ENCODE measurements around the gene UBASH3B.

Gene UBASH3B

GRCh38 chr11:122795307-122795706, 139.8 kb downstream of the UBASH3B start:
- no peak overlapping the region for H3K4me2 ChIP-seq
- H3K9me3 ChIP-seq (replicated peaks in 1 of 11), result no peaks in the 10 kb centered on the region
- peaks cover 14 to 40% (median 35%) of the 10 kb centered on the region in 10 experiments; a peak in 19 of 20 replicates for H3K4me1 ChIP-seq
- peaks cover 0 to 73% (median 28%) of the 10 kb centered on the region in 11 experiments; a peak in 15 of 22 replicates for H4K20me1 ChIP-seq
- H3K27ac ChIP-seq, result no peak overlapping the region
- no peak overlapping the region for H3K4me3 ChIP-seq
- H3K27me3 ChIP-seq, result no peaks in the 10 kb centered on the region
- H3K36me3 ChIP-seq, result peaks cover 94 to 100% (median 100%) of the 10 kb centered on the region in 11 experiments
- TF ChIP-seq Cebpa-rat (IDR thresholded peaks at IDR 0.05), result no peak
- no peak overlapping the region for H3K9ac ChIP-seq

GRCh38 chr11:122796128-122796717, 140.7 kb downstream of the UBASH3B start:
- Histone ChIP-seq H3K36me3 (peaks cover 94 to 100% (median 100%) of the 10 kb centered on the region in 11 experiments), H3K9ac (no peak overlapping the region), H3K27me3 (no peaks in the 10 kb centered on the region), H3K27ac (no peak overlapping the region; a peak in 1 of 22 replicates), H3K4me2 (peak overlapping the region in 4 of 11 experiments; percentile 3 to 35 (median 12); a peak in 3 of 22 replicates), H3K9me3 (replicated peaks in 1 of 11) (no peaks in the 10 kb centered on the region), H3K4me3 (no peak overlapping the region), H3K4me1 (peaks cover 22 to 48% (median 37%) of the 10 kb centered on the region in 10 experiments), H4K20me1 (peaks cover 0 to 75% (median 25%) of the 10 kb centered on the region in 11 experiments; a peak in 15 of 22 replicates)
- TF ChIP-seq Cebpa-rat (IDR thresholded peaks at IDR 0.05), result no peak

- no peaks in the 10 kb centered on the region for H3K9me3 ChIP-seq (replicated peaks in 1 of 11)
- H3K4me3 ChIP-seq, result no peak overlapping the region
- H3K27ac ChIP-seq, result no peak overlapping the region
- H3K36me3 ChIP-seq, result peaks cover 94 to 100% (median 100%) of the 10 kb centered on the region in 11 experiments
- no peak overlapping the region for H3K9ac ChIP-seq
- peaks cover 35 to 61% (median 49%) of the 10 kb centered on the region in 10 experiments for H3K4me1 ChIP-seq
- no peaks in the 10 kb centered on the region for H3K27me3 ChIP-seq
- TF ChIP-seq Cebpa-rat (IDR thresholded peaks at IDR 0.05), result no peak
- peaks cover 0 to 69% (median 12%) of the 10 kb centered on the region in 11 experiments; a peak in 10 of 22 replicates for H4K20me1 ChIP-seq
- H3K4me2 ChIP-seq, result peak overlapping the region in 1 of 11 experiments; percentile 21; a peak in 1 of 22 replicates
These were observed 142.1 kb downstream of the UBASH3B start for GRCh38 chr11:122797651-122798050.

GRCh38 chr11:122799406-122800105, 144.0 kb downstream of the UBASH3B start:
- H3K4me2 ChIP-seq, result peak overlapping the region in 7 of 11 experiments; percentile 34 to 57 (median 42); a peak in 11 of 22 replicates
- H3K27ac ChIP-seq, result peak overlapping the region in 7 of 11 experiments; percentile 7 to 44 (median 32); a peak in 8 of 22 replicates
- peaks cover 54 to 80% (median 68%) of the 10 kb centered on the region in 10 experiments for H3K4me1 ChIP-seq
- H3K36me3 ChIP-seq, result peaks cover 96 to 100% (median 100%) of the 10 kb centered on the region in 11 experiments
- no peaks in the 10 kb centered on the region for H3K27me3 ChIP-seq
- H3K4me3 ChIP-seq, result no peak overlapping the region
- H3K9me3 ChIP-seq (replicated peaks in 1 of 11), result no peaks in the 10 kb centered on the region
- peaks cover 0 to 69% (median 21%) of the 10 kb centered on the region in 11 experiments; a peak in 12 of 22 replicates for H4K20me1 ChIP-seq
- peak in 4 of 11 experiments; percentile 1 to 19 (median 10); a peak in 3 of 22 replicates for TF ChIP-seq Cebpa-rat (IDR thresholded peaks at IDR 0.05)
- no peak overlapping the region; a peak in 1 of 22 replicates for H3K9ac ChIP-seq

- peak overlapping the region; percentile 49 to 84 (median 66) for H3K4me2 ChIP-seq
- no peaks in the 10 kb centered on the region for H3K27me3 ChIP-seq
- H3K9me3 ChIP-seq (replicated peaks in 1 of 11), result no peaks in the 10 kb centered on the region
- H3K36me3 ChIP-seq, result peaks cover 91 to 100% (median 99%) of the 10 kb centered on the region in 11 experiments
- no peak for TF ChIP-seq Cebpa-rat (IDR thresholded peaks at IDR 0.05)
- no peak overlapping the region for H3K4me3 ChIP-seq
- peak overlapping the region in 4 of 11 experiments; percentile 0 to 43 (median 23); a peak in 4 of 22 replicates for H3K9ac ChIP-seq
- peaks cover 65 to 98% (median 89%) of the 10 kb centered on the region in 10 experiments for H3K4me1 ChIP-seq
- peak overlapping the region in 7 of 11 experiments; percentile 1 to 55 (median 17); a peak in 6 of 22 replicates for H3K27ac ChIP-seq
- peaks cover 0 to 74% (median 21%) of the 10 kb centered on the region in 11 experiments; a peak in 11 of 22 replicates for H4K20me1 ChIP-seq
These were observed 147.4 kb downstream of the UBASH3B start for GRCh38 chr11:122802876-122803275.

- Histone ChIP-seq H3K27me3 (no peaks in the 10 kb centered on the region), H3K4me2 (peak overlapping the region; percentile 49 to 84 (median 66)), H3K4me1 (peaks cover 69 to 100% (median 91%) of the 10 kb centered on the region in 10 experiments), H3K27ac (peak overlapping the region in 9 of 11 experiments; percentile 1 to 55 (median 23); a peak in 12 of 22 replicates), H3K36me3 (peaks cover 89 to 100% (median 98%) of the 10 kb centered on the region in 11 experiments), H4K20me1 (peaks cover 0 to 77% (median 21%) of the 10 kb centered on the region in 11 experiments; a peak in 11 of 22 replicates), H3K4me3 (no peak overlapping the region), H3K9ac (peak overlapping the region in 7 of 11 experiments; percentile 2 to 43 (median 27); a peak in 5 of 22 replicates), H3K9me3 (replicated peaks in 1 of 11) (no peaks in the 10 kb centered on the region)
- no peak for TF ChIP-seq Cebpa-rat (IDR thresholded peaks at IDR 0.05)
These were observed 147.8 kb downstream of the UBASH3B start for GRCh38 chr11:122803306-122803705.

- TF ChIP-seq Cebpa-rat (IDR thresholded peaks at IDR 0.05), result no peak
- peak overlapping the region; percentile 49 to 84 (median 66) for H3K4me2 ChIP-seq
- peak overlapping the region in 8 of 11 experiments; percentile 6 to 55 (median 28); a peak in 11 of 22 replicates for H3K27ac ChIP-seq
- H3K4me3 ChIP-seq, result no peak overlapping the region
- H3K9ac ChIP-seq, result peak overlapping the region in 6 of 11 experiments; percentile 2 to 36 (median 28); a peak in 7 of 22 replicates
- peaks cover 0 to 82% (median 21%) of the 10 kb centered on the region in 11 experiments; a peak in 11 of 22 replicates for H4K20me1 ChIP-seq
- peaks cover 85 to 100% (median 94%) of the 10 kb centered on the region in 11 experiments for H3K36me3 ChIP-seq
- H3K4me1 ChIP-seq, result peaks cover 71 to 100% (median 92%) of the 10 kb centered on the region in 10 experiments
- H3K27me3 ChIP-seq, result no peaks in the 10 kb centered on the region
- no peaks in the 10 kb centered on the region for H3K9me3 ChIP-seq (replicated peaks in 1 of 11)
These were observed 148.2 kb downstream of the UBASH3B start for GRCh38 chr11:122803716-122804115.

GRCh38 chr11:122804161-122804560, 148.6 kb downstream of the UBASH3B start:
- H3K4me1 ChIP-seq, result peaks cover 71 to 100% (median 94%) of the 10 kb centered on the region in 10 experiments
- no peak overlapping the region for H3K4me3 ChIP-seq
- peak overlapping the region in 4 of 11 experiments; percentile 27 to 36 (median 32); a peak in 3 of 22 replicates for H3K9ac ChIP-seq
- H3K27me3 ChIP-seq, result no peaks in the 10 kb centered on the region
- peak overlapping the region; percentile 49 to 84 (median 66) for H3K4me2 ChIP-seq
- H3K27ac ChIP-seq, result peak overlapping the region in 7 of 11 experiments; percentile 13 to 55 (median 23); a peak in 8 of 22 replicates
- TF ChIP-seq Cebpa-rat (IDR thresholded peaks at IDR 0.05), result no peak
- H4K20me1 ChIP-seq, result peaks cover 0 to 86% (median 21%) of the 10 kb centered on the region in 11 experiments; a peak in 11 of 22 replicates
- H3K9me3 ChIP-seq (replicated peaks in 1 of 11), result no peaks in the 10 kb centered on the region
- H3K36me3 ChIP-seq, result peaks cover 82 to 100% (median 94%) of the 10 kb centered on the region in 11 experiments

All from BLaER1 treated with 17β-estradiol and CSF1 and Interleukin-3, amounts not matched to agents 10 nM and 100 nM (cell line).